ENCODE results near the gene LRFN2. TPM values are rescaled to one million over a fixed set of nuclear protein-coding genes. Genes with fewer than 3 reads are reported as not detected.

Gene LRFN2
- polyA plus RNA-seq, 1 of the 3 experiments (the other 2 are of a cell fraction): 0.02 TPM

- no peak for DNase-seq
- no peaks in the 10 kb centered on the region for H3K9me3 ChIP-seq
- H3K9me2 ChIP-seq: no peaks in the 10 kb centered on the region
- CTCF ChIA-PET: no interaction called here
- WGBS (ENCODE audit: low lambda C conversion rate): 60% methylated on average over 10 of the region's 11 CpGs
- POLR2A ChIA-PET: no interaction called here
- TF ChIP-seq ELF1 (IDR thresholded peaks at IDR 0.05) (no peak), GABPA (IDR thresholded peaks at IDR 0.05; ENCODE audit: low read depth) (no peak), SIN3A (IDR thresholded peaks at IDR 0.05; ENCODE audit: borderline replicate concordance, low read depth, low read length) (no peak), SMC3 (IDR thresholded peaks at IDR 0.05; ENCODE audit: low read depth, low read length) (no peak), NFIC (IDR thresholded peaks at IDR 0.05; ENCODE audit: borderline replicate concordance) (no peak), TCF12 (IDR thresholded peaks at IDR 0.05) (no peak), MXI1 (IDR thresholded peaks at IDR 0.05; ENCODE audit: low read depth, low read length) (no peak), EZH2phosphoT487 (IDR thresholded peaks at IDR 0.05; ENCODE audit: borderline replicate concordance, low read depth) (no peak), EP300 (IDR thresholded peaks at IDR 0.05; ENCODE audit: borderline replicate concordance in 1 of 2, low read depth in 1 of 2, low read length in 1 of 2) (no peak), FOXJ3 (CRISPR knock-in tag; IDR thresholded peaks at IDR 0.05) (no peak), USF2 (IDR thresholded peaks at IDR 0.05; ENCODE audit: borderline replicate concordance, low read depth, low read length) (no peak), FOSL2 (IDR thresholded peaks at IDR 0.05; ENCODE audit: borderline replicate concordance, low read depth) (no peak), JUND (IDR thresholded peaks at IDR 0.05) (no peak), PBX3 (IDR thresholded peaks at IDR 0.05) (no peak), MAX (IDR thresholded peaks at IDR 0.05; ENCODE audit: low read depth) (no peak)
- TF ChIP-seq, protein P1, sequence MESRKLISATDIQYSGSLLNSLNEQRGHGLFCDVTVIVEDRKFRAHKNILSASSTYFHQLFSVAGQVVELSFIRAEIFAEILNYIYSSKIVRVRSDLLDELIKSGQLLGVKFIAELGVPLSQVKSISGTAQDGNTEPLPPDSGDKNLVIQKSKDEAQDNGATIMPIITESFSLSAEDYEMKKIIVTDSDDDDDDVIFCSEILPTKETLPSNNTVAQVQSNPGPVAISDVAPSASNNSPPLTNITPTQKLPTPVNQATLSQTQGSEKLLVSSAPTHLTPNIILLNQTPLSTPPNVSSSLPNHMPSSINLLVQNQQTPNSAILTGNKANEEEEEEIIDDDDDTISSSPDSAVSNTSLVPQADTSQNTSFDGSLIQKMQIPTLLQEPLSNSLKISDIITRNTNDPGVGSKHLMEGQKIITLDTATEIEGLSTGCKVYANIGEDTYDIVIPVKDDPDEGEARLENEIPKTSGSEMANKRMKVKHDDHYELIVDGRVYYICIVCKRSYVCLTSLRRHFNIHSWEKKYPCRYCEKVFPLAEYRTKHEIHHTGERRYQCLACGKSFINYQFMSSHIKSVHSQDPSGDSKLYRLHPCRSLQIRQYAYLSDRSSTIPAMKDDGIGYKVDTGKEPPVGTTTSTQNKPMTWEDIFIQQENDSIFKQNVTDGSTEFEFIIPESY (IDR thresholded peaks at IDR 0.05; ENCODE audit: borderline replicate concordance, low read depth): no peak
- H3K4me1 ChIP-seq (ENCODE audit: control insufficient read depth in 1 of 2, insufficient read depth in 2 of 2, low read depth in 1 of 2, low read length in 1 of 2): peaks cover 0 to 36% of the 10 kb centered on the region in 2 experiments; a peak in 1 of 4 replicates
- H3K27ac ChIP-seq (ENCODE audit: low read depth in 2 of 2, low read length in 1 of 2): no peak overlapping the region; a peak in 1 of 4 replicates
- H3F3A ChIP-seq (replicated peaks; ENCODE audit: insufficient read depth): no peaks in the 10 kb centered on the region
- H4K20me1 ChIP-seq (ENCODE audit: insufficient read depth): no peaks in the 10 kb centered on the region
- no peak overlapping the region for H3K9ac ChIP-seq
- no peak overlapping the region for H2AFZ ChIP-seq (ENCODE audit: low read depth)
- no peaks in the 10 kb centered on the region for H3K36me3 ChIP-seq (replicated peaks in 1 of 2; ENCODE audit: control insufficient read depth in 1 of 2, insufficient read depth in 2 of 2, low read length in 1 of 2)
- H3K79me2 ChIP-seq (ENCODE audit: insufficient read depth): no peaks in the 10 kb centered on the region
- no peak overlapping the region for H3K4me3 ChIP-seq (ENCODE audit: low read depth in 2 of 2, low read length in 1 of 2)
- no peaks in the 10 kb centered on the region for H3K27me3 ChIP-seq (ENCODE audit: insufficient read depth)
- H3K4me2 ChIP-seq: no peak overlapping the region
Observed at GRCh38 chr6:40398034-40398691, 189.0 kb downstream of the LRFN2 start.
